MCF 10A (cell line): ENCODE data around the gene MDP1. TPM values are rescaled to one million over a fixed set of nuclear protein-coding genes. Genes with fewer than 3 reads are reported as not detected.
A peak's percentile ranks its signal among the peaks of the same experiment; 100 is the strongest.

Experiments
- BruUV-seq: library from RNA; stranded (reverse); fragments of 400-500 nt; replicated peaks from 2 replicates; lab custom pipeline; 2021; lab: Mats Ljungman, UMichigan
- CTCF ChIA-PET: fragments of 300-600 bp; sonication (Branson Sonifier 250); formaldehyde crosslinking; extraction: SDS; loops from one replicate; lab custom pipeline; 2021; ENCODE audit warnings: antibody characterized with exemption, inconsistent platforms; lab: Yijun Ruan, JAX
- POLR2A ChIA-PET: fragments of 300-600, 350-650 bp; sonication (Branson Sonifier 250); formaldehyde crosslinking; extraction: SDS; loops from one replicate; lab custom pipeline; 2020; ENCODE audit warnings: antibody characterized with exemption, inconsistent platforms; lab: Yijun Ruan, JAX
- DNase-seq: peaks from one replicate; pipeline ENCODE4 v3.0.0-alpha.2; 2018; ENCODE audit not compliant: unreplicated experiment
- H3K27ac Mint-ChIP-seq: one replicate; pipeline ENCODE4 v1.8.0; 2022; ENCODE audit warnings: mild to moderate bottlenecking, low read depth, mixed read lengths; ENCODE audit not compliant: unreplicated experiment
- H3K27me3 Mint-ChIP-seq: one replicate; pipeline ENCODE4 v1.8.0; 2022; ENCODE audit warnings: mixed read lengths; ENCODE audit not compliant: insufficient read depth, unreplicated experiment
- H3K36me3 Mint-ChIP-seq: one replicate; pipeline ENCODE4 v1.8.0; 2022; ENCODE audit warnings: mild to moderate bottlenecking, moderate library complexity, mixed read lengths; ENCODE audit not compliant: insufficient read depth, unreplicated experiment
- H3K4me1 Mint-ChIP-seq: one replicate; pipeline ENCODE4 v1.8.0; 2022; ENCODE audit warnings: mixed read lengths; ENCODE audit not compliant: insufficient read depth, unreplicated experiment
- H3K4me3 Mint-ChIP-seq: one replicate; pipeline ENCODE4 v1.8.0; 2022; ENCODE audit warnings: mild to moderate bottlenecking, moderate library complexity, mixed read lengths; ENCODE audit not compliant: unreplicated experiment
- H3K9me3 Mint-ChIP-seq: one replicate; pipeline ENCODE4 v1.8.0; 2022; ENCODE audit warnings: mixed read lengths; ENCODE audit not compliant: unreplicated experiment
- intact Hi-C: fragments of 100-400 bp; cut with micrococcal nuclease; formaldehyde crosslinking; loops from 2 replicates; pipeline ENCODE4 v1.14.1; 2022
- total RNA-seq: library from RNA; stranded (reverse); gene quantifications from 2 replicates; pipeline ENCODE4 v1.2.3, GENCODE V29; 2022
- TF ChIP-seq, protein P1 (sequence below): fragments of 200-600 bp; IDR thresholded peaks from one replicate; pipeline ENCODE4 v1.8.0; 2022; ENCODE audit warnings: antibody characterized with exemption, mild to moderate bottlenecking; ENCODE audit not compliant: unreplicated experiment

MDP1 gene
- total RNA-seq, 1 experiment from 2014 or later = 20.2 TPM

DNA sequence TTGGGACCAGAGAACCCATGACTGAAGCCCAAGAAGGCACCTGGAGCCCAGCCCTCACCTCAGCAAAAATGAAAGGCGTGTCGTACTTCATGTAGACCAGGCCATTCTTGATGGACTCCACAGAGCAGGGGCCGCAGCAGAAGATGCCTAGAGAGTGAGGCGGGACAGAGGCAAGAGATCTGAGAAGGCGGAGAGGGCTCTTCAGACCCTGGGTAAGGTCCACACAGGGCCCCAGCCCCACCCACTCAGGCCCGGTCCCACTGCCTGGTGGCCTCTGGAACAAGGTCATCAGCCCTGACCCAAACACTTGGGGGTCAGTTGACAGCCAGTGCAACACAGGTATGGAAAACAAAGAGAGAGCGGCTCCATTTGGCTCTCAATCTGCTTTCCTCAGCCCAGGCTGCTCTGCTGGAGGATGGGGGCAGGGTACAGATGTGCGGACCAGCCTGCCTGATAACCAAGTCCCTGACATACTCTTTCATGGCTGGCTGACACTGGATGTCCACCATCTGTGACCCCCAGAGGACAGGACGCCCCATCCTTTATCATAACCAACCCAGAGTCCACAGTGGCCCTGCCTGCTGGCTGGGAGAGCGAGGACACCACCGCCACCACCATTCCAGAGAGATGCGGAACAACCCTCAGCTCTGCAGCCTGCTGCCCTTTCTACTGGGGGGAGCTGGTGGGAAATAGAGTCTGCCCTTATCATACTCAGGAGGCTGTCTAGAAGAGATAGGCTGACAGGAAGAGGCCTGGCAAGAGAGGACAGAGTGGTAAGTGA is 40.3 kb upstream of the MDP1 start:
- BruUV-seq = no TSS peak
- POLR2A ChIA-PET = interaction anchor here (2.0 to 4.0 kb wide), 4 partner anchors 10 to 18 kb away, joined by 8 to 22 read pairs (median 15); partner anchors contain the start of genes RABGGTA and TINF2

DNA sequence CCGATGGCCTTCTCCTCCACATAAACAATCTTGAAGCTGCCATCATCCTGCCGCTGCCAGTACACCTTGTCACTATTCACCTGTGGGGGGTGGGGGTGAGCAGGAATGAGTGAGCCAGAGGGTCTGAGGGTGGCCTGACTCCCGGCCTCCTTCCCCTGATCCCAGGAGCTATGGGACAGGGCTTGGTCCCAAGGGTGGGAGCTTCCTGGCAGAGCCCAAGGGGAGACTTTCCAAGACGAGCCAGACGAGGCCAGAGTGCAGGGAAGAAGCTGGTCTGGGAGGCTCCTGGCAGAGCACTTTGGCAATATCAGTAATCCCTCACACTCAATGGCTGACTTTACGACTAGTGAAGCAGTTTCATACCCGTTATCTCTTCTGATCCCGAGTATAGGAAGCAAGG is 39.6 kb upstream of the MDP1 start:
- intact Hi-C loops = no loop called here

More for the DNA sequence above, 40.3 kb upstream of the MDP1 start:
- intact Hi-C loops = no loop called here
- Mint-ChIP-seq H3K4me3 (no peak overlapping the region), H3K27ac (peak overlapping the region; percentile 73), H3K4me1 (peaks cover 29% of the 10 kb centered on the region), H3K9me3 (no peaks in the 10 kb centered on the region), H3K27me3 (no peaks in the 10 kb centered on the region), H3K36me3 (peaks cover 27% of the 10 kb centered on the region)
- TF ChIP-seq, protein P1, sequence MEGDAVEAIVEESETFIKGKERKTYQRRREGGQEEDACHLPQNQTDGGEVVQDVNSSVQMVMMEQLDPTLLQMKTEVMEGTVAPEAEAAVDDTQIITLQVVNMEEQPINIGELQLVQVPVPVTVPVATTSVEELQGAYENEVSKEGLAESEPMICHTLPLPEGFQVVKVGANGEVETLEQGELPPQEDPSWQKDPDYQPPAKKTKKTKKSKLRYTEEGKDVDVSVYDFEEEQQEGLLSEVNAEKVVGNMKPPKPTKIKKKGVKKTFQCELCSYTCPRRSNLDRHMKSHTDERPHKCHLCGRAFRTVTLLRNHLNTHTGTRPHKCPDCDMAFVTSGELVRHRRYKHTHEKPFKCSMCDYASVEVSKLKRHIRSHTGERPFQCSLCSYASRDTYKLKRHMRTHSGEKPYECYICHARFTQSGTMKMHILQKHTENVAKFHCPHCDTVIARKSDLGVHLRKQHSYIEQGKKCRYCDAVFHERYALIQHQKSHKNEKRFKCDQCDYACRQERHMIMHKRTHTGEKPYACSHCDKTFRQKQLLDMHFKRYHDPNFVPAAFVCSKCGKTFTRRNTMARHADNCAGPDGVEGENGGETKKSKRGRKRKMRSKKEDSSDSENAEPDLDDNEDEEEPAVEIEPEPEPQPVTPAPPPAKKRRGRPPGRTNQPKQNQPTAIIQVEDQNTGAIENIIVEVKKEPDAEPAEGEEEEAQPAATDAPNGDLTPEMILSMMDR = no peak
- no peak for DNase-seq
- CTCF ChIA-PET = interaction anchor here (4.5 to 32.3 kb wide), 3 partner anchors 14 to 53 kb away, joined by 34 to 457 read pairs (median 392); partner anchors contain the start of genes CIDEB, DHRS1, LTB4R2 and NOP9

DNA sequence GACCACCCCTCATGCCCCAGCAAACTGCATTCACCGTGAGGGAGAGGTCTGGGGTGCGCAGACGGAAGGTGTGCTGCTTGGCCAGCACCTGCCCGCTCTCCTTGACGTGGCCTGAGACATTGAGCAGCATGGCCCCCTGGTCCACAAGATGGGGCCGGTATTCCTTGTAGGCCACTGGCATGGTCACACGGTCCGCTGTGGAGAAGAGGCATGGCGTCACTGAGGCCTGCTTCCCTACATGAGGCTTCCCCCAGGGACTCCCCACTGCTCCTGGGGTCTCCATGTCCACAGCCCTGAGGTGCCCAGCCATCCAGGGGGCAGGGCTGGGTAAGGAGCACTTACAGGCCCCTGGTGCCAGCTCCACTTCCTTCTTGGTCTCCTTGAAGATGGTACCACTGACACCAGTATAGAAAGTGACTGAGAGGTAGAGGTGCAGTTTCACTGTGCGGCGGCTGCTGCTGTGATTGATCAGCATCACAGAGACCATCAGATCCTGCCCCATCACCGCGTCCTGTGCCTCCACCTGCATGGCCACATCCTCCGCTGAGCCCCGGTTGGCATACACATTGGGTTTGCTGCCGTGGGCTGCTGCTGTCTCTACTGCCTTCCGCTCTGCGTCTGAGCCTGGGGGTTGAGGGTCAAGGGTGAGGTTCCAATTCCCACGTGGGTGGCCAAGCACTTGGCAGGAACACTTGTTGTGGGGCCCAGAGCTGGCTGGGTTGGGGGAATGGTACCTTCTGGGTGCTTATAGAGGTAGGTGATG is 38.9 kb upstream of the MDP1 start:
- Mint-ChIP-seq H3K4me3 (no peak overlapping the region), H3K27ac (no peak overlapping the region)
- POLR2A ChIA-PET = interaction anchor here (0.6 to 2.0 kb wide), 3 partner anchors 12 to 44 kb away, joined by 3 to 10 read pairs (median 3); partner anchors contain the start of gene TINF2

More for the DNA sequence above, 39.6 kb upstream of the MDP1 start:
- ChIA-PET CTCF (interaction anchor here (0.6 to 32.3 kb wide), 4 partner anchors 13 to 53 kb away, joined by 3 to 457 read pairs (median 213); partner anchors contain the start of genes CIDEB, DHRS1, LTB4R2 and NOP9), POLR2A (interaction anchor here (0.6 to 2.0 kb wide), 2 partner anchors 13 to 43 kb away, joined by 3 to 10 read pairs; partner anchors contain the start of gene TINF2)
- DNase-seq = no peak
- H3K4me3 Mint-ChIP-seq = no peak overlapping the region
- peaks cover 26% of the 10 kb centered on the region for H3K4me1 Mint-ChIP-seq
- peaks cover 27% of the 10 kb centered on the region for H3K36me3 Mint-ChIP-seq
- BruUV-seq = no TSS peak
- H3K27me3 Mint-ChIP-seq = no peaks in the 10 kb centered on the region
- TF ChIP-seq, protein P1 = no peak
- no peaks in the 10 kb centered on the region for H3K9me3 Mint-ChIP-seq
- H3K27ac Mint-ChIP-seq = no peak overlapping the region

More for the DNA sequence above, 38.9 kb upstream of the MDP1 start:
- Mint-ChIP-seq H3K27me3 (no peaks in the 10 kb centered on the region), H3K36me3 (peaks cover 27% of the 10 kb centered on the region), H3K4me1 (peaks cover 22% of the 10 kb centered on the region), H3K9me3 (no peaks in the 10 kb centered on the region)
- no peak for DNase-seq
- intact Hi-C loops = no loop called here
- TF ChIP-seq, protein P1 = no peak
- BruUV-seq = no TSS peak
- CTCF ChIA-PET = interaction anchor here (0.6 to 32.3 kb wide), 3 partner anchors 13 to 54 kb away, joined by 3 to 457 read pairs (median 392); partner anchors contain the start of genes DHRS1, NOP9 and TINF2
